H1 (cell line): Measurements from ENCODE around the gene RARRES2. TPM values are rescaled to one million over a fixed set of nuclear protein-coding genes. Genes with fewer than 3 reads are reported as not detected.
A peak's percentile ranks its signal among the peaks of the same experiment; 100 is the strongest.

Source experiments
- CTCF ChIA-PET: fragments of 300-600 bp; sonication (Branson Sonifier 250); formaldehyde crosslinking; loops from one replicate; lab custom pipeline; 2021; ENCODE audit not compliant: partially characterized antibody; lab: Charles Lee
- POLR2A ChIA-PET: fragments of 300-600 bp; sonication (Branson Sonifier 250); formaldehyde crosslinking; loops from one replicate; lab custom pipeline; 2021; ENCODE audit warnings: inconsistent platforms; ENCODE audit not compliant: partially characterized antibody; lab: Charles Lee
- DNase-seq, 2 experiments: peaks; one replicate each; pipeline versions ENCODE4 v3.0.0 to v3.0.0-alpha.2; 2010 to 2022; ENCODE audit warnings: low spot score in 2 of 2, low read depth in 1 of 2, mixed read lengths in 1 of 2
- FAIRE-seq: peaks from 2 replicates; lab custom pipeline; 2011; peaks lifted over from hg19 to GRCh38; lab: Jason Lieb, UNC
- H2AFZ ChIP-seq: 2 replicates; pipeline ENCODE4 v1.8.1; 2012; ENCODE audit warnings: low read length, inconsistent platforms
- H2AK5ac ChIP-seq: 2 replicates; pipeline ENCODE4 v1.6.1; 2013; ENCODE audit warnings: low read depth, low read length
- H2BK120ac ChIP-seq: replicated peaks from 2 replicates; pipeline ENCODE3; 2013; ENCODE audit warnings: low read depth, low read length, inconsistent platforms
- H2BK12ac ChIP-seq: 2 replicates; pipeline ENCODE4 v1.6.1; 2013; ENCODE audit warnings: low read depth, low read length
- H2BK15ac ChIP-seq: 2 replicates; pipeline ENCODE4 v1.6.1; 2013; ENCODE audit warnings: low read length
- H2BK20ac ChIP-seq: 2 replicates; pipeline ENCODE4 v1.6.1; 2013; ENCODE audit warnings: low read length
- H2BK5ac ChIP-seq: 2 replicates; pipeline ENCODE4 v1.6.1; 2013; ENCODE audit warnings: low read depth, low read length
- H3K14ac ChIP-seq: 2 replicates; pipeline ENCODE4 v1.6.1; 2013; ENCODE audit warnings: inconsistent platforms; ENCODE audit not compliant: insufficient read length
- H3K18ac ChIP-seq: 2 replicates; pipeline ENCODE4 v1.6.1; 2013; ENCODE audit warnings: low read length; ENCODE audit errors: extremely low read depth
- H3K23ac ChIP-seq: 2 replicates; pipeline ENCODE4 v1.6.1; 2013; ENCODE audit warnings: inconsistent platforms; ENCODE audit not compliant: insufficient read length
- H3K23me2 ChIP-seq: 2 replicates; pipeline ENCODE4 v1.6.1; 2013; ENCODE audit warnings: low read depth, low read length
- H3K27ac ChIP-seq: 2 replicates; pipeline ENCODE4 v1.6.1; 2011; ENCODE audit warnings: low read depth, low read length, inconsistent platforms
- H3K27me3 ChIP-seq, 4 experiments: replicated peaks in 1 of 4; 1 replicate in 1 of 4; 2 replicates in 3 of 4; pipeline versions ENCODE4 v1.6.1 to v1.8.1; 2011 to 2013; ENCODE audit warnings: low read length in 3 of 4, mild to moderate bottlenecking in 3 of 4, inconsistent platforms in 2 of 4, mixed read lengths in 2 of 4, moderate library complexity in 1 of 4; ENCODE audit not compliant: control insufficient read depth in 3 of 4, insufficient read depth in 3 of 4; ENCODE audit errors: extremely low read depth in 1 of 4
- H3K36me3 ChIP-seq, 4 experiments: 2 replicates each; pipeline versions ENCODE4 v1.6.1 to v1.8.1; 2011 to 2013; ENCODE audit warnings: mild to moderate bottlenecking in 4 of 4, low read length in 3 of 4, moderate library complexity in 2 of 4, control low read depth in 1 of 4, inconsistent platforms in 1 of 4; ENCODE audit not compliant: insufficient read depth in 4 of 4, control insufficient read depth in 2 of 4
- H3K4ac ChIP-seq: replicated peaks from 2 replicates; pipeline ENCODE3; 2013; ENCODE audit warnings: low read length, low read depth, mixed read lengths, inconsistent platforms; ENCODE audit not compliant: insufficient read length
- H3K4me1 ChIP-seq, 4 experiments: replicated peaks in 1 of 4; 1 replicate in 1 of 4; 2 replicates in 3 of 4; pipeline versions ENCODE4 v1.6.1 to v1.8.1; 2011 to 2013; ENCODE audit warnings: low read length in 3 of 4, inconsistent platforms in 2 of 4, mixed read lengths in 1 of 4; ENCODE audit not compliant: insufficient read depth in 4 of 4, control insufficient read depth in 3 of 4
- H3K4me2 ChIP-seq, 2 experiments: 2 replicates each; pipeline versions ENCODE4 v1.6.1 to v1.8.1; 2011 to 2013; ENCODE audit warnings: low read depth in 2 of 2, low read length in 2 of 2, control low read depth in 1 of 2, inconsistent platforms in 1 of 2, mild to moderate bottlenecking in 1 of 2; ENCODE audit not compliant: insufficient read depth in 1 of 2
- H3K4me3 ChIP-seq, 4 experiments: fragments of 200-600, 300-600 bp in 1 of 4; sonication (generic), shearing (Covaris generic), sonication (Bioruptor Twin) in 1 of 4; 2 replicates each; pipeline versions ENCODE4 v1.5.1 to v1.8.1; 2011 to 2016; ENCODE audit warnings: low read length in 4 of 4, low read depth in 3 of 4, control low read depth in 2 of 4, inconsistent platforms in 2 of 4, mild to moderate bottlenecking in 2 of 4, mixed read lengths in 1 of 4, moderate library complexity in 1 of 4; ENCODE audit not compliant: insufficient read depth in 2 of 4; ENCODE audit errors: extremely low read depth in 1 of 4
- H3K56ac ChIP-seq: replicated peaks from 2 replicates; pipeline ENCODE3; 2013; ENCODE audit warnings: low read depth, mild to moderate bottlenecking, mixed read lengths, low read length, inconsistent platforms; ENCODE audit not compliant: insufficient read length
- H3K79me1 ChIP-seq: 2 replicates; pipeline ENCODE4 v1.6.1; 2013; ENCODE audit warnings: low read depth, low read length, control low read depth
- H3K79me2 ChIP-seq, 2 experiments: 2 replicates each; pipeline versions ENCODE4 v1.6.1 to v1.8.1; 2012 to 2013; ENCODE audit warnings: low read length in 2 of 2, mild to moderate bottlenecking in 2 of 2, inconsistent platforms in 1 of 2; ENCODE audit not compliant: insufficient read depth in 2 of 2, control insufficient read depth in 1 of 2
- H3K9ac ChIP-seq, 4 experiments: replicated peaks in 1 of 4; 1 replicate in 1 of 4; 2 replicates in 3 of 4; pipeline versions ENCODE4 v1.6.1 to v1.8.1; 2011 to 2013; ENCODE audit warnings: low read depth in 3 of 4, low read length in 3 of 4, control low read depth in 2 of 4, mild to moderate bottlenecking in 2 of 4, moderate library complexity in 2 of 4, inconsistent platforms in 1 of 4; ENCODE audit errors: extremely low read depth in 1 of 4
- H3K9me3 ChIP-seq, 2 experiments: 2 replicates each; pipeline versions ENCODE4 v1.6.1 to v1.8.1; 2012 to 2013; ENCODE audit warnings: mild to moderate bottlenecking in 2 of 2, moderate library complexity in 2 of 2, control low read depth in 1 of 2, inconsistent platforms in 1 of 2, low read depth in 1 of 2, low read length in 1 of 2, mixed read lengths in 1 of 2; ENCODE audit not compliant: insufficient read depth in 2 of 2
- H4K20me1 ChIP-seq, 2 experiments: replicated peaks in 1 of 2; 2 replicates each; pipeline versions ENCODE3 to v1.8.1; 2011 to 2013; ENCODE audit warnings: inconsistent platforms in 2 of 2, low read length in 2 of 2, mild to moderate bottlenecking in 1 of 2; ENCODE audit not compliant: insufficient read depth in 2 of 2, control insufficient read depth in 1 of 2
- H4K5ac ChIP-seq: 2 replicates; pipeline ENCODE4 v1.6.1; 2013; ENCODE audit warnings: low read length, low read depth, mixed read lengths, inconsistent platforms; ENCODE audit not compliant: insufficient read length
- H4K8ac ChIP-seq: 2 replicates; pipeline ENCODE4 v1.8.0; 2013; ENCODE audit warnings: mild to moderate bottlenecking, moderate library complexity, low read length, inconsistent platforms; ENCODE audit not compliant: insufficient read depth; ENCODE audit errors: extremely low read depth
- H4K91ac ChIP-seq: replicated peaks from 2 replicates; pipeline ENCODE3; 2013; ENCODE audit warnings: low read length, mixed read lengths, inconsistent platforms; ENCODE audit not compliant: insufficient read length
- ASH2L ChIP-seq: fragments of 200-600, 300-600 bp; sonication (generic); IDR thresholded peaks from one replicate; pipeline ENCODE4 v1.7.1; 2017; ENCODE audit warnings: low read length
- GTF2F1 ChIP-seq: IDR thresholded peaks from 2 replicates; pipeline ENCODE4 v1.6.1; 2012; ENCODE audit warnings: low read depth, low read length, improper control_type of control experiment, borderline replicate concordance
- HDAC2 ChIP-seq, 2 experiments: fragments of 300-600 bp in 1 of 2; sonication (generic) in 1 of 2; IDR thresholded peaks; 2 replicates each; pipeline ENCODE4 v1.6.1; 2011 to 2012; ENCODE audit warnings: low read depth in 2 of 2, low read length in 2 of 2, mild to moderate bottlenecking in 2 of 2, moderate library complexity in 2 of 2, borderline replicate concordance in 1 of 2, inconsistent platforms in 1 of 2
- KDM4A ChIP-seq: IDR thresholded peaks from one replicate; pipeline ENCODE4 v1.7.1; 2012; ENCODE audit warnings: low read depth, mild to moderate bottlenecking, moderate library complexity, low read length, inconsistent platforms; ENCODE audit not compliant: severe bottlenecking
- PHF8 ChIP-seq: fragments of 200-600 bp; sonication (generic); conservative IDR thresholded peaks from 2 replicates; pipeline ENCODE4 v1.7.1; 2012; ENCODE audit warnings: low read depth, mild to moderate bottlenecking, inconsistent platforms, low read length, moderate library complexity
- SIN3A ChIP-seq, 2 experiments: IDR thresholded peaks in 1 of 2; conservative IDR thresholded peaks in 1 of 2; 2 replicates each; pipeline ENCODE4 v1.6.1; 2011 to 2012; ENCODE audit warnings: low read length in 2 of 2, improper control_type of control experiment in 1 of 2, low read depth in 1 of 2, mild to moderate bottlenecking in 1 of 2
- TAF1 ChIP-seq: IDR thresholded peaks from 2 replicates; pipeline ENCODE4 v1.6.1; 2011; ENCODE audit warnings: mild to moderate bottlenecking, low read depth, low read length
- WGBS, 2 experiments: shearing (Covaris generic) in 1 of 2; methylation state at CpG; one replicate each; pipeline versions ENCODE4 v1.1.6 to v1.1.7; 2013 to 2015; ENCODE audit warnings: low lambda C conversion rate in 2 of 2, mixed read lengths in 2 of 2, inconsistent platforms in 1 of 2, low coverage in 1 of 2, missing lambda C conversion rate in 1 of 2; ENCODE audit not compliant: insufficient replicate concordance in 2 of 2, insufficient coverage in 1 of 2, insufficient read length in 1 of 2; ENCODE audit errors: extremely low coverage in 1 of 2, missing lambda C conversion rate in 1 of 2; 5-methylcytosine and 5-hydroxymethylcytosine counted together
- polyA plus RNA-seq, 7 experiments: library from polyadenylated mRNA; depleted of rRNA in 3 of 7; stranded (reverse) in 5 of 7; unstranded in 2 of 7; fragments of >200 nt in 5 of 7; fragments of 200-250 nt in 2 of 7; gene quantifications; 1 replicate in 5 of 7; 2 replicates in 1 of 7; 4 replicates in 1 of 7; pipeline versions ENCODE4 v1.2.1 to v1.2.3, GENCODE V29; 2011 to 2013; ENCODE audit warnings: missing spikeins in 2 of 7, mixed read lengths in 2 of 7
- total RNA-seq: library from RNA; stranded (reverse); fragmentation: NEBNext Ultra II Directional; extraction: Animal tissue kit (Norgen Biotek cat#: 25700); gene quantifications from 2 replicates; pipeline ENCODE4 v1.2.1, GENCODE V29; 2021

The RARRES2 gene
- total and polyA plus RNA-seq, 2 of the 8 experiments (the other 6 are each of a cell fraction or from before 2014, with no cell fraction given) = 254 to 441 TPM

GRCh38 chr7:150340875-150341262 lies 560 bp downstream of the RARRES2 start:
- 0 out of 2 replicates have a peak, but pooled peaks have one; percentile 19 for TF ChIP-seq PHF8
- TF ChIP-seq HDAC2 (IDR thresholded peaks at IDR 0.05; ENCODE audit: borderline replicate concordance in 1 of 2, low read depth in 2 of 2, low read length in 2 of 2) = 0 out of 4 replicates have a peak, but pooled peaks of 1 of the 2 experiments have one; percentile 12
- peak; percentile 32 for TF ChIP-seq ASH2L
- no peak for TF ChIP-seq GTF2F1
- TF ChIP-seq KDM4A = peak; percentile 34
- 0 out of 2 replicates have a peak, but pooled peaks have one; percentile 3 for TF ChIP-seq TAF1
- TF ChIP-seq SIN3A (conservative IDR thresholded peaks at IDR 0.05 in 1 of 2, IDR thresholded peaks at IDR 0.05 in 1 of 2; ENCODE audit: low read depth in 1 of 2, low read length in 2 of 2) = no peak; a peak in 1 of 4 replicates
- Histone ChIP-seq H2AK5ac (no peak overlapping the region), H3K79me1 (peaks cover 6% of the 10 kb centered on the region), H3K14ac (no peak overlapping the region), H3K4ac (peak overlapping the region; percentile 73), H2BK15ac (no peak overlapping the region), H4K8ac (peak overlapping the region; percentile 73), H3K27ac (no peak overlapping the region), H3K9me3 (peaks cover 0 to 11% of the 10 kb centered on the region in 2 experiments; a peak in 2 of 4 replicates), H4K20me1 (peaks cover 9 to 18% of the 10 kb centered on the region in 2 experiments), H3K4me1 (peaks cover 9 to 58% (median 32%) of the 10 kb centered on the region in 4 experiments), H3K56ac (peak overlapping the region; percentile 18), H3K79me2 (peaks cover 0 to 22% of the 10 kb centered on the region in 2 experiments; a peak in 2 of 4 replicates), H2BK20ac (no peak overlapping the region; the same call in 1 of the 2 replicates), H4K5ac (no peak overlapping the region), H3K4me3 (peak overlapping the region; percentile 84 to 94 (median 85)), H2AFZ (no peak overlapping the region), H2BK5ac (peak overlapping the region; percentile 80; the same call in 1 of the 2 replicates), H3K18ac (peak overlapping the region; percentile 66), H3K9ac (peak overlapping the region; percentile 44 to 75 (median 54)), H3K27me3 (peaks cover 0 to 26% (median 20%) of the 10 kb centered on the region in 4 experiments; a peak in 6 of 7 replicates), H3K23ac (no peak overlapping the region), H3K4me2 (peak overlapping the region; percentile 95 to 98), H4K91ac (peak overlapping the region; percentile 44), H2BK120ac (no peak overlapping the region), H2BK12ac (no peak overlapping the region), H3K36me3 (peaks cover 0 to 25% (median 6%) of the 10 kb centered on the region in 4 experiments; a peak in 4 of 8 replicates), H3K23me2 (peaks cover 17% of the 10 kb centered on the region)
- ChIA-PET CTCF (interaction anchor here (0.6 to 1.7 kb wide), 5 partner anchors 15 to 404 kb away, joined by 3 to 5 read pairs (median 4); no protein-coding TSS in a partner anchor), POLR2A (interaction anchor here (1.3 to 7.6 kb wide), 7 partner anchors 9 to 77 kb away, joined by 3 to 76 read pairs (median 9); partner anchors contain the start of gene REPIN1)
- DNase-seq = no peak
- no peak for FAIRE-seq
- 0% methylated on average over 6 of the region's 29 CpGs; no CpG with 5 or more reads in 1 of the 2 experiments for WGBS, 2 experiments
